Heart left ventricle (tissue), 13 donors: ENCODE data around the gene VMP1.

Source experiments
- CTCF ChIP-seq, 12 donors: fragments of 200-600 bp; sonication (generic) in 4 of 12; IDR thresholded peaks; one replicate each; pipeline versions ENCODE4 v1.5.0 to v1.8.0; 2018 to 2022; ENCODE audit warnings: antibody characterized with exemption in 12 of 12, mild to moderate bottlenecking in 5 of 12
- POLR2A ChIP-seq, 2 donors: fragments of 450-650 bp; IDR thresholded peaks; one replicate each; pipeline ENCODE4 v1.6.1; 2017; ENCODE audit warnings: antibody characterized with exemption in 2 of 2, mild to moderate bottlenecking in 2 of 2, moderate library complexity in 2 of 2
- donor health status: ischemic (EF 13 %, LVEDD 7.1; RV severe dilation, severe dysfunction).
- donor health status: DM: no; HTN: yes; CAD: no.
- donor health status: DM: no; HTN: no; CAD: no.
- donor health status: ischemic (EF 25% LVEDD 6.9; RV normal size, moderate dysfunction).
- donor health status: ischemic (EF 25% LVEDD 5.7; RV mildly dilated, moderate dysfunction).
- donor health status: ischemic (EF 35%, LVEDD 5.7; RV mildly dilated, moderate dysfunction).
- donor health status: nonischemic (EF 11% LVEDD 7.7; RV severe dilation, severe dysfunction).
- donor health status: DM: yes; HTN: yes; CAD: no.
- donor health status: PGD.
- donor health status: ischemic (EF 29% LVEDD 5.4; RV normal size, mild dysfunction).
- donor health status: nonischemic (EF 23%, LVEDD 6.1; RV moderate dilation, normal function).

- TF ChIP-seq CTCF (IDR thresholded peaks at IDR 0.05) (no peak), POLR2A (IDR thresholded peaks at IDR 0.05) (no peak)
Observed at GRCh38 chr17:59764292-59764741, 56.9 kb downstream of the VMP1 start.
